Karpas-422 (cell line): Measurements from ENCODE around the gene CCNJL. TPM values are rescaled to one million over a fixed set of nuclear protein-coding genes. Genes with fewer than 3 reads are reported as not detected.
A peak's percentile ranks its signal among the peaks of the same experiment; 100 is the strongest.

Experiments
- DNase-seq: peaks from one replicate; pipeline ENCODE4 v3.0.0-alpha.2; 2015
- H2AFZ ChIP-seq: fragments of 200-600 bp; sonication (generic); 2 replicates; pipeline ENCODE4 v1.6.1; 2014; ENCODE audit warnings: antibody characterized with exemption, low read length, mixed read lengths
- H3K27ac ChIP-seq: fragments of 200-600 bp; sonication (generic); 2 replicates; pipeline ENCODE4 v1.5.1; 2014; ENCODE audit warnings: mild to moderate bottlenecking, low read length, moderate library complexity
- H3K27me3 ChIP-seq: fragments of 200-600 bp; sonication (generic); 2 replicates; pipeline ENCODE4 v1.6.1; 2014; ENCODE audit warnings: low read length, mixed read lengths
- H3K36me3 ChIP-seq: fragments of 200-600 bp; sonication (generic); 2 replicates; pipeline ENCODE4 v1.6.1; 2014; ENCODE audit warnings: low read length, mixed read lengths; ENCODE audit not compliant: insufficient read depth
- H3K4me1 ChIP-seq: fragments of 200-600 bp; sonication (generic); 2 replicates; pipeline ENCODE4 v1.6.1; 2014; ENCODE audit warnings: mild to moderate bottlenecking, low read length, mixed read lengths
- H3K4me2 ChIP-seq: fragments of 200-600 bp; sonication (generic); 2 replicates; pipeline ENCODE4 v1.6.1; 2014; ENCODE audit warnings: low read length, low read depth, mild to moderate bottlenecking; ENCODE audit not compliant: poor library complexity, severe bottlenecking
- H3K4me3 ChIP-seq: fragments of 200-600 bp; sonication (generic); 2 replicates; pipeline ENCODE4 v1.5.1; 2014; ENCODE audit warnings: mild to moderate bottlenecking, antibody characterized with exemption, low read length, mixed read lengths
- H3K79me2 ChIP-seq: fragments of 200-600 bp; sonication (generic); 2 replicates; pipeline ENCODE4 v1.6.1; 2014; ENCODE audit warnings: mild to moderate bottlenecking, low read length, mixed read lengths
- H3K9ac ChIP-seq: fragments of 200-600 bp; sonication (generic); 2 replicates; pipeline ENCODE4 v1.6.0; 2014; ENCODE audit warnings: low read length
- H3K9me2 ChIP-seq: fragments of 200-600 bp; sonication (generic), shearing (Covaris generic); replicated peaks from 2 replicates; pipeline ENCODE4 v1.6.0; 2014; ENCODE audit warnings: mild to moderate bottlenecking, low read length, moderate library complexity; ENCODE audit not compliant: insufficient read depth
- H3K9me3 ChIP-seq: fragments of 300-700, 200-600 bp; sonication (generic); 2 replicates; pipeline ENCODE4 v1.6.1; 2014; ENCODE audit warnings: low read length, mixed read lengths
- H4K20me1 ChIP-seq: fragments of 200-600 bp; sonication (generic); 2 replicates; pipeline ENCODE4 v1.6.1; 2014; ENCODE audit warnings: mild to moderate bottlenecking, antibody characterized with exemption, low read length, low read depth; ENCODE audit not compliant: insufficient read depth
- total RNA-seq: library from RNA; depleted of rRNA; stranded (reverse); fragments of >200 nt; shearing (Covaris generic); gene quantifications from 2 replicates; pipeline ENCODE4 v1.2.3, GENCODE V29; 2014; ENCODE audit warnings: low replicate concordance

Gene CCNJL
- total RNA-seq, 1 experiment from 2014 or later, result not detected

GRCh38 chr5:160310140-160310539 is 2.2 kb downstream of the CCNJL start:
- Histone ChIP-seq H3K9ac (no peak overlapping the region), H3K9me2 (no peaks in the 10 kb centered on the region), H3K79me2 (no peaks in the 10 kb centered on the region), H3K27me3 (no peaks in the 10 kb centered on the region), H3K4me2 (no peak overlapping the region), H3K9me3 (no peaks in the 10 kb centered on the region), H3K4me3 (no peak overlapping the region), H3K36me3 (no peaks in the 10 kb centered on the region), H3K27ac (no peak overlapping the region), H3K4me1 (no peaks in the 10 kb centered on the region), H4K20me1 (no peaks in the 10 kb centered on the region), H2AFZ (no peak overlapping the region)
- DNase-seq, result no peak

GRCh38 chr5:160306696-160307095 is 5.7 kb downstream of the CCNJL start:
- no peaks in the 10 kb centered on the region for H3K9me3 ChIP-seq

GRCh38 chr5:160305319-160305718 is 7.0 kb downstream of the CCNJL start:
- Histone ChIP-seq H3K27ac (no peak overlapping the region), H3K79me2 (no peaks in the 10 kb centered on the region), H3K9me3 (no peaks in the 10 kb centered on the region), H3K4me2 (no peak overlapping the region), H3K27me3 (no peaks in the 10 kb centered on the region), H3K36me3 (no peaks in the 10 kb centered on the region), H3K9me2 (no peaks in the 10 kb centered on the region), H4K20me1 (no peaks in the 10 kb centered on the region), H3K9ac (no peak overlapping the region), H3K4me1 (no peaks in the 10 kb centered on the region), H2AFZ (no peak overlapping the region), H3K4me3 (no peak overlapping the region)
- no peak for DNase-seq

More at GRCh38 chr5:160306696-160307095, 5.7 kb downstream of the CCNJL start:
- Histone ChIP-seq H3K79me2 (no peaks in the 10 kb centered on the region), H3K9me2 (no peaks in the 10 kb centered on the region), H3K4me2 (no peak overlapping the region), H3K4me3 (no peak overlapping the region), H3K9ac (no peak overlapping the region), H3K27ac (no peak overlapping the region), H3K36me3 (no peaks in the 10 kb centered on the region), H4K20me1 (no peaks in the 10 kb centered on the region), H2AFZ (no peak overlapping the region), H3K4me1 (no peaks in the 10 kb centered on the region), H3K27me3 (no peaks in the 10 kb centered on the region)
- DNase-seq, result no peak

GRCh38 chr5:160303690-160304089 is 8.7 kb downstream of the CCNJL start:
- no peak overlapping the region for H2AFZ ChIP-seq
- H3K27me3 ChIP-seq, result no peaks in the 10 kb centered on the region
- no peak overlapping the region for H3K9ac ChIP-seq
- no peaks in the 10 kb centered on the region for H3K9me2 ChIP-seq
- H3K79me2 ChIP-seq, result no peaks in the 10 kb centered on the region
- H3K4me3 ChIP-seq, result no peak overlapping the region
- H3K4me2 ChIP-seq, result no peak overlapping the region
- H3K27ac ChIP-seq, result no peak overlapping the region
- DNase-seq, result peak; percentile 10
- no peaks in the 10 kb centered on the region for H3K4me1 ChIP-seq
- no peaks in the 10 kb centered on the region for H3K9me3 ChIP-seq
- no peaks in the 10 kb centered on the region for H4K20me1 ChIP-seq
- no peaks in the 10 kb centered on the region for H3K36me3 ChIP-seq

GRCh38 chr5:160298189-160298588 is 14.2 kb downstream of the CCNJL start:
- DNase-seq, result no peak
- no peaks in the 10 kb centered on the region for H3K9me3 ChIP-seq
- no peak overlapping the region for H3K4me3 ChIP-seq
- H4K20me1 ChIP-seq, result no peaks in the 10 kb centered on the region
- H3K9me2 ChIP-seq, result no peaks in the 10 kb centered on the region
- H3K27ac ChIP-seq, result no peak overlapping the region
- no peak overlapping the region for H3K4me2 ChIP-seq
- no peak overlapping the region for H2AFZ ChIP-seq
- no peak overlapping the region for H3K9ac ChIP-seq
- no peaks in the 10 kb centered on the region for H3K4me1 ChIP-seq
- H3K27me3 ChIP-seq, result no peaks in the 10 kb centered on the region
- H3K79me2 ChIP-seq, result no peaks in the 10 kb centered on the region
- no peaks in the 10 kb centered on the region for H3K36me3 ChIP-seq

GRCh38 chr5:160297776-160298175 is 14.6 kb downstream of the CCNJL start:
- Histone ChIP-seq H3K4me3 (no peak overlapping the region), H3K36me3 (no peaks in the 10 kb centered on the region), H3K79me2 (no peaks in the 10 kb centered on the region), H3K4me2 (no peak overlapping the region), H3K27ac (no peak overlapping the region), H3K9me2 (no peaks in the 10 kb centered on the region), H3K9ac (no peak overlapping the region), H2AFZ (no peak overlapping the region), H3K4me1 (no peaks in the 10 kb centered on the region), H4K20me1 (no peaks in the 10 kb centered on the region), H3K9me3 (no peaks in the 10 kb centered on the region), H3K27me3 (no peaks in the 10 kb centered on the region)
- no peak for DNase-seq

- H3K4me2 ChIP-seq, result no peak overlapping the region
- no peaks in the 10 kb centered on the region for H3K79me2 ChIP-seq
- no peak overlapping the region for H2AFZ ChIP-seq
- H3K27me3 ChIP-seq, result no peaks in the 10 kb centered on the region
- DNase-seq, result no peak
- H3K4me3 ChIP-seq, result no peak overlapping the region
- no peak overlapping the region for H3K27ac ChIP-seq
- no peaks in the 10 kb centered on the region for H3K9me3 ChIP-seq
- no peak overlapping the region for H3K9ac ChIP-seq
- no peaks in the 10 kb centered on the region for H4K20me1 ChIP-seq
- H3K36me3 ChIP-seq, result no peaks in the 10 kb centered on the region
- no peaks in the 10 kb centered on the region for H3K4me1 ChIP-seq
- H3K9me2 ChIP-seq, result no peaks in the 10 kb centered on the region
Observed at GRCh38 chr5:160297004-160297403, 15.4 kb downstream of the CCNJL start.

- Histone ChIP-seq H3K4me3 (no peak overlapping the region), H3K4me1 (no peaks in the 10 kb centered on the region), H3K9me3 (no peaks in the 10 kb centered on the region), H4K20me1 (no peaks in the 10 kb centered on the region), H3K9ac (no peak overlapping the region), H3K27ac (no peak overlapping the region), H3K27me3 (no peaks in the 10 kb centered on the region), H2AFZ (no peak overlapping the region), H3K79me2 (no peaks in the 10 kb centered on the region), H3K36me3 (no peaks in the 10 kb centered on the region), H3K9me2 (no peaks in the 10 kb centered on the region), H3K4me2 (no peak overlapping the region)
- DNase-seq, result no peak
Observed at GRCh38 chr5:160296496-160296895, 15.9 kb downstream of the CCNJL start.
